CD14-positive monocyte (primary cell): ENCODE measurements around the gene INPP4A. TPM values are rescaled to one million over a fixed set of nuclear protein-coding genes. Genes with fewer than 3 reads are reported as not detected.
A peak's percentile ranks its signal among the peaks of the same experiment; 100 is the strongest.

ENCODE experiments used
- DNase-seq, 3 donors: peaks; one replicate each; pipeline ENCODE4 v3.0.0-alpha.2; 2011 to 2022
- H2AFZ ChIP-seq: 2 replicates; pipeline ENCODE4 v1.6.0; 2012; ENCODE audit warnings: mild to moderate bottlenecking, low read depth, low read length, inconsistent platforms; ENCODE audit not compliant: insufficient read depth, poor library complexity, severe bottlenecking
- H3K27ac ChIP-seq, 2 donors: 1 replicate in 1 of 2; 2 replicates in 1 of 2; pipeline ENCODE4 v1.5.1; 2012 to 2013; ENCODE audit warnings: low read length in 2 of 2, control low read depth in 1 of 2, inconsistent platforms in 1 of 2, low read depth in 1 of 2, mild to moderate bottlenecking in 1 of 2
- H3K27me3 ChIP-seq, 2 donors: one replicate each; pipeline versions ENCODE4 v1.6.0 to v1.6.1; 2011 to 2013; ENCODE audit warnings: low read length in 2 of 2; ENCODE audit not compliant: control insufficient read depth in 2 of 2, insufficient read depth in 2 of 2
- H3K36me3 ChIP-seq, 2 donors: replicated peaks in 1 of 2; 1 replicate in 1 of 2; 2 replicates in 1 of 2; pipeline versions ENCODE4 v1.5.1 to v1.6.1; 2012 to 2013; ENCODE audit warnings: low read length in 2 of 2, control low read depth in 1 of 2, inconsistent platforms in 1 of 2, mild to moderate bottlenecking in 1 of 2; ENCODE audit not compliant: insufficient read depth in 2 of 2, control insufficient read depth in 1 of 2
- H3K4me1 ChIP-seq, 2 donors: 1 replicate in 1 of 2; 2 replicates in 1 of 2; pipeline versions ENCODE4 v1.5.1 to v1.6.1; 2012 to 2013; ENCODE audit warnings: low read length in 2 of 2, control low read depth in 1 of 2, inconsistent platforms in 1 of 2, mild to moderate bottlenecking in 1 of 2, moderate library complexity in 1 of 2; ENCODE audit not compliant: insufficient read depth in 2 of 2, control insufficient read depth in 1 of 2
- H3K4me2 ChIP-seq: replicated peaks from 2 replicates; pipeline ENCODE3; 2012; ENCODE audit warnings: low read length, moderate library complexity, mild to moderate bottlenecking; ENCODE audit not compliant: poor library complexity, severe bottlenecking; ENCODE audit errors: extremely low read depth
- H3K4me3 ChIP-seq, 3 experiments: fragments of 200-600 bp in 1 of 3; sonication (generic) in 1 of 3; replicated peaks in 1 of 3; 1 replicate in 2 of 3; 2 replicates in 1 of 3; pipeline ENCODE4 v1.5.1; 2011 to 2013; ENCODE audit warnings: low read length in 3 of 3, mild to moderate bottlenecking in 3 of 3, control low read depth in 2 of 3, low read depth in 2 of 3, inconsistent platforms in 1 of 3, moderate library complexity in 1 of 3
- H3K79me2 ChIP-seq: 2 replicates; pipeline ENCODE4 v1.6.0; 2012; ENCODE audit warnings: mild to moderate bottlenecking, control low read depth, inconsistent platforms, low read length, moderate library complexity; ENCODE audit not compliant: insufficient read depth
- H3K9ac ChIP-seq: 2 replicates; pipeline ENCODE4 v1.6.0; 2017; ENCODE audit warnings: low read length, mild to moderate bottlenecking; ENCODE audit not compliant: insufficient read depth, poor library complexity, severe bottlenecking
- H3K9me3 ChIP-seq, 2 donors: replicated peaks in 1 of 2; 1 replicate in 1 of 2; 2 replicates in 1 of 2; pipeline versions ENCODE4 v1.5.1 to v1.6.1; 2012 to 2013; ENCODE audit warnings: low read length in 2 of 2, control low read depth in 1 of 2; ENCODE audit not compliant: control insufficient read depth in 1 of 2, insufficient read depth in 1 of 2
- H4K20me1 ChIP-seq: 2 replicates; pipeline ENCODE4 v1.6.0; 2012; ENCODE audit warnings: mild to moderate bottlenecking, low read length, control low read depth, moderate library complexity; ENCODE audit not compliant: insufficient read depth
- H3K27ac Mint-ChIP-seq, 7 donors: one replicate each; pipeline ENCODE4 v1.8.0; 2020; ENCODE audit warnings: mild to moderate bottlenecking in 7 of 7, mixed read lengths in 7 of 7, moderate library complexity in 6 of 7, inconsistent platforms in 2 of 7
- H3K27me3 Mint-ChIP-seq, 3 donors: one replicate each; pipeline ENCODE4 v1.8.0; 2021 to 2022; ENCODE audit warnings: low read depth in 3 of 3, mild to moderate bottlenecking in 3 of 3, mixed read lengths in 3 of 3, moderate library complexity in 3 of 3, inconsistent platforms in 1 of 3
- H3K36me3 Mint-ChIP-seq, 2 donors: one replicate each; pipeline ENCODE4 v1.8.0; 2020; ENCODE audit warnings: mixed read lengths in 2 of 2, inconsistent platforms in 1 of 2, mild to moderate bottlenecking in 1 of 2
- H3K4me1 Mint-ChIP-seq: one replicate; pipeline ENCODE4 v1.8.0; 2020; ENCODE audit warnings: mild to moderate bottlenecking, mixed read lengths
- H3K4me3 Mint-ChIP-seq, 2 donors: one replicate each; pipeline ENCODE4 v1.8.0; 2020; ENCODE audit warnings: mild to moderate bottlenecking in 2 of 2, mixed read lengths in 2 of 2, moderate library complexity in 1 of 2
- H3K9me3 Mint-ChIP-seq, 7 donors: one replicate each; pipeline ENCODE4 v1.8.0; 2020 to 2022; ENCODE audit warnings: mixed read lengths in 7 of 7, mild to moderate bottlenecking in 6 of 7, moderate library complexity in 6 of 7, inconsistent platforms in 2 of 7
- WGBS: methylation state at CpG from one replicate; pipeline ENCODE4 v1.1.5; 2013; ENCODE audit warnings: missing lambda C conversion rate; ENCODE audit not compliant: insufficient coverage; 5-methylcytosine and 5-hydroxymethylcytosine counted together
- intact Hi-C, 2 donors: fragments of 100-400 bp; cut with micrococcal nuclease; formaldehyde crosslinking; loops; one replicate each; pipeline versions ENCODE4 v1.15.0 to v1.15.1; 2023
- polyA plus RNA-seq, 3 donors: library from polyadenylated mRNA; depleted of rRNA in 1 of 3; unstranded in 2 of 3; stranded (reverse) in 1 of 3; fragments of 300-500 nt in 2 of 3; fragments of >200 nt in 1 of 3; fragmentation: Illumina TruSeq in 2 of 3; gene quantifications; 1 replicate in 2 of 3; 2 replicates in 1 of 3; pipeline ENCODE4 v1.2.3, GENCODE V29; 2012 to 2021
- TF ChIP-seq, protein P1 (sequence below): fragments of 200-600 bp; IDR thresholded peaks from one replicate; pipeline ENCODE4 v1.8.0; 2022; ENCODE audit warnings: antibody characterized with exemption, mild to moderate bottlenecking

INPP4A gene
- polyA plus RNA-seq, 3 donors, result 13.7 to 52.4 (median 20.7) TPM

- H3K36me3 ChIP-seq, result peaks cover 97 to 100% of the 10 kb centered on the region in 2 donors
- peak overlapping the region in 1 of 7 donors; percentile 7 for H3K27ac Mint-ChIP-seq
Observed at GRCh38 chr2:98577313-98577712, 132.7 kb downstream of the INPP4A start.

GRCh38 chr2:98578231-98578630, 133.6 kb downstream of the INPP4A start:
- no peak overlapping the region for H3K27ac ChIP-seq
- no peak for DNase-seq
- H3K27me3 Mint-ChIP-seq, result peaks cover 0 to 1% (median 1%) of the 10 kb centered on the region in 3 donors
- H2AFZ ChIP-seq, result no peak overlapping the region
- no peaks in the 10 kb centered on the region for H3K27me3 ChIP-seq
- H3K4me3 ChIP-seq, result no peak overlapping the region
- no peak overlapping the region for H3K9ac ChIP-seq
- H3K4me3 Mint-ChIP-seq, result no peak overlapping the region
- H3K9me3 Mint-ChIP-seq, result peaks cover 0 to 3% (median 0%) of the 10 kb centered on the region in 7 donors
- H3K36me3 Mint-ChIP-seq, result peaks cover 88 to 99% of the 10 kb centered on the region in 2 donors
- 98% methylated on average over 9 of the region's 9 CpGs for WGBS
- no peaks in the 10 kb centered on the region for H3K4me1 ChIP-seq
- intact Hi-C loops, result no loop called here
- no peak overlapping the region for H3K27ac Mint-ChIP-seq
- TF ChIP-seq, protein P1, sequence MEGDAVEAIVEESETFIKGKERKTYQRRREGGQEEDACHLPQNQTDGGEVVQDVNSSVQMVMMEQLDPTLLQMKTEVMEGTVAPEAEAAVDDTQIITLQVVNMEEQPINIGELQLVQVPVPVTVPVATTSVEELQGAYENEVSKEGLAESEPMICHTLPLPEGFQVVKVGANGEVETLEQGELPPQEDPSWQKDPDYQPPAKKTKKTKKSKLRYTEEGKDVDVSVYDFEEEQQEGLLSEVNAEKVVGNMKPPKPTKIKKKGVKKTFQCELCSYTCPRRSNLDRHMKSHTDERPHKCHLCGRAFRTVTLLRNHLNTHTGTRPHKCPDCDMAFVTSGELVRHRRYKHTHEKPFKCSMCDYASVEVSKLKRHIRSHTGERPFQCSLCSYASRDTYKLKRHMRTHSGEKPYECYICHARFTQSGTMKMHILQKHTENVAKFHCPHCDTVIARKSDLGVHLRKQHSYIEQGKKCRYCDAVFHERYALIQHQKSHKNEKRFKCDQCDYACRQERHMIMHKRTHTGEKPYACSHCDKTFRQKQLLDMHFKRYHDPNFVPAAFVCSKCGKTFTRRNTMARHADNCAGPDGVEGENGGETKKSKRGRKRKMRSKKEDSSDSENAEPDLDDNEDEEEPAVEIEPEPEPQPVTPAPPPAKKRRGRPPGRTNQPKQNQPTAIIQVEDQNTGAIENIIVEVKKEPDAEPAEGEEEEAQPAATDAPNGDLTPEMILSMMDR, result no peak
- H4K20me1 ChIP-seq, result peaks cover 17% of the 10 kb centered on the region
- no peak overlapping the region for H3K4me2 ChIP-seq
- no peaks in the 10 kb centered on the region for H3K79me2 ChIP-seq
- H3K36me3 ChIP-seq, result peaks cover 96 to 100% of the 10 kb centered on the region in 2 donors
- no peaks in the 10 kb centered on the region for H3K9me3 ChIP-seq
- H3K4me1 Mint-ChIP-seq, result no peaks in the 10 kb centered on the region

More at GRCh38 chr2:98577313-98577712, 132.7 kb downstream of the INPP4A start:
- Histone ChIP-seq H3K4me2 (no peak overlapping the region), H3K27me3 (no peaks in the 10 kb centered on the region), H4K20me1 (peaks cover 17% of the 10 kb centered on the region), H3K9ac (no peak overlapping the region), H3K4me3 (no peak overlapping the region), H3K79me2 (no peaks in the 10 kb centered on the region), H3K4me1 (no peaks in the 10 kb centered on the region), H3K27ac (no peak overlapping the region), H3K9me3 (no peaks in the 10 kb centered on the region), H2AFZ (no peak overlapping the region)
- no peak for DNase-seq
- TF ChIP-seq, protein P1, result no peak
- no peaks in the 10 kb centered on the region for H3K4me1 Mint-ChIP-seq
- peaks cover 90 to 99% of the 10 kb centered on the region in 2 donors for H3K36me3 Mint-ChIP-seq
- H3K27me3 Mint-ChIP-seq, result peaks cover 0 to 1% (median 1%) of the 10 kb centered on the region in 3 donors
- WGBS, result 91% methylated on average over 9 of the region's 10 CpGs
- H3K4me3 Mint-ChIP-seq, result no peak overlapping the region
- intact Hi-C loops, result no loop called here
- H3K9me3 Mint-ChIP-seq, result peaks cover 0 to 3% (median 0%) of the 10 kb centered on the region in 7 donors
